Lower leg skin (tissue), 3 donors: ENCODE measurements around the gene PRKCZ.

Source experiments
- CTCF ChIP-seq, 3 donors: fragments of 450-650 bp; IDR thresholded peaks; one replicate each; pipeline ENCODE4 v1.5.1; 2016; ENCODE audit warnings: antibody characterized with exemption in 3 of 3, mild to moderate bottlenecking in 3 of 3, moderate library complexity in 2 of 3
- POLR2A ChIP-seq, 2 donors: fragments of 450-650 bp; IDR thresholded peaks; one replicate each; pipeline ENCODE4 v1.6.1; 2016 to 2017; ENCODE audit warnings: antibody characterized with exemption in 2 of 2, mild to moderate bottlenecking in 1 of 2, moderate library complexity in 1 of 2

DNA sequence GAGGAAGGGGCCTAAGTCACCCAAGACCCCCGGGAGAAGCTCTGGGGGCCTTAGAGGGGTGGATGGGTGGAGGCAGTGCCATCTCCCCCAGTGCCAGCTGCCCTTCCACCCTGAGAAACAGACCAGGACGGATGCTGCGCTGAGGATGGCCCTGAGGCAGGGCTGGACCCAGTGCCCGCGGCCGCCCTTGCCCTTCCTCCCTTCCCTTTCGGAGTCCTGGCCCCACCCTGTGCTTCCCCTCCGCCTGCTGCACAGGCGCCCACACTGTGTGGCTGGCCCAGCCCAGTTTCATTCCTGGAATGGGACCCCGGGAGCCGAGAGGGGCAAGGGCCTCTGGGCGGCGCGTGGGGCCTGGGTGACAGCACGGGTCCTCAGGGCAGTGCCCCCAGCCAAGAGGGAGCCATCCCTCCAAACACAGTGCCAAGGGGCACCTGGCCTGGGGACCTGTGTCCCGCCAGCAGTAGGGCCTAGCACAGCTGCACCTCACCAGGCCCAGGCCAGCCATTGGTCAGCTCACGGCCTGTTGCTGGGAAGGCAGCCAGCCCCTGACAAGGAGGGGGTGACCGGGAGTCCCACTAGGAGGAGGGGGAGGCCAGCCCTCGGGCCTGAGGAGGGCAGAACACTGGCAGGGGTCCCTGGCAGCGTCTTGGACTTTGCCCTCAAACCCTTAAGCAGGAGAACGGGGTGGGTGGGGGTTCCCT, 164.5 kb downstream of the PRKCZ start:
- TF ChIP-seq POLR2A (IDR thresholded peaks at IDR 0.05), result no peak
- no peak for TF ChIP-seq CTCF (IDR thresholded peaks at IDR 0.05)
